T-helper 1 cell treated with Interleukin-12 subunit alpha and Interleukin-12 subunit beta and Interleukin-4 antibody, amounts not matched to agents 30 μg/mL and 1 μg/mL, for 36 hours (primary cell): ENCODE results near the gene NRCAM.

Experiments used
- H3K27ac Mint-ChIP-seq: one replicate; pipeline ENCODE4 v1.8.0; 2021; ENCODE audit warnings: mild to moderate bottlenecking, mixed read lengths
- H3K27me3 Mint-ChIP-seq: one replicate; pipeline ENCODE4 v1.8.0; 2021; ENCODE audit warnings: low read depth, mixed read lengths
- H3K36me3 Mint-ChIP-seq: one replicate; pipeline ENCODE4 v1.8.0; 2021; ENCODE audit warnings: low read depth, mixed read lengths
- H3K4me1 Mint-ChIP-seq: one replicate; pipeline ENCODE4 v1.8.0; 2021; ENCODE audit warnings: low read depth, mixed read lengths
- H3K4me3 Mint-ChIP-seq: one replicate; pipeline ENCODE4 v1.8.0; 2021; ENCODE audit warnings: mild to moderate bottlenecking, moderate library complexity, mixed read lengths
- H3K9me3 Mint-ChIP-seq: one replicate; pipeline ENCODE4 v1.8.0; 2021; ENCODE audit warnings: mixed read lengths

NRCAM gene

DNA sequence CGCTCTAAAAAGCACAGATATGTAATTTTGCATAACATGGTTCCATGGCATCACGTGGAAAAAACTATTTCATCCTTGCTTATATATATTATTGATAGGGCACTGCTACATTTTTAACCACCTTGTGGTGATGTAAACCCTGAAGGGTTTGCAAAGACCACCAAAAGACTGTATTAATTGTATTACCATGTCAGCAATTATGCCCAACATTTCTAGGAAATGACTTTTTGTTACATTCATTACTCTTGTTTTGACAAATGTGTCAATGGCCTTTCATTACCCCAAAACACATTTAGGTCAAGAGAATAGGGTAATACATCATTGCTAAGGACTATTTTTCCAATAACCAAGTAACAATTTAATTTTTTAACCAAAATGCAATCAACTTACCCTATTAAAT lies 142.2 kb downstream of the NRCAM start:
- Mint-ChIP-seq H3K4me1 (no peaks in the 10 kb centered on the region), H3K36me3 (no peaks in the 10 kb centered on the region), H3K27me3 (no peaks in the 10 kb centered on the region), H3K9me3 (no peaks in the 10 kb centered on the region), H3K27ac (no peak overlapping the region), H3K4me3 (no peak overlapping the region)

- Mint-ChIP-seq H3K27me3 (no peaks in the 10 kb centered on the region), H3K9me3 (no peaks in the 10 kb centered on the region), H3K36me3 (no peaks in the 10 kb centered on the region), H3K27ac (no peak overlapping the region), H3K4me3 (no peak overlapping the region), H3K4me1 (no peaks in the 10 kb centered on the region)
Observed at GRCh38 chr7:108313086-108313485, 143.2 kb downstream of the NRCAM start.

DNA sequence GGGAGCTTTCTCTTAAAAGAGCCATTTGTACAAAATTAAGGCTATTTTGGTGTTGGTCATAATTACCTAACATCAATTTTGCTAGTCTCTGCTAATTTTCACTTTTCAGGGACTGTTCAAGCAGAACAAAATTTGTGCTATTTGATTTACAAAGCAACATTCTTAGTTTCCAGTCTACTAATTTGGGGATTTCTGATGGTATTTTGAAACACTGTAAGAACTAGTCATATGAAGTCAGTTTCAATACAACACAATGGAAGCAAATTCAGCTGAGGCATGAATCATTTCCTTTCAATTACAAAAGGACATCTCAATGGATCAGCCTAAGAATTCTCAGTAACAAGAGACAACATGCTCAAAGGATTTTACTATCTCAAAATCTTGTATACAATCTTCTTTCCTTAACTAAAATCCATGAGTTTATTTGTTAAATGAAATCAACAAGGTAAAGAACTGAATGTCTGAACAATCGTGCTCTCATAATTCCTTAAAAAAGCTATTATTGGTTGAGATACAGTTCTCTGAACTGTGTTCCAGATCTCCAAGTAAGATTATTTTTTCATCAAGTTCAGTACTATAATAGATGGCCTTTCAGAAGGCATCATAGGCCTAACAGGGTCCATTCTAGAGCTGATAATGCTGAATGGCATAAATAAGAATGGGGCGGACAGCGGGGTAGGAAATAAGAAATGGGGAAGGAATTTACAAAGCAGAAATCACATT lies 144.6 kb downstream of the NRCAM start:
- H3K27ac Mint-ChIP-seq = no peak overlapping the region
- no peak overlapping the region for H3K4me3 Mint-ChIP-seq
- H3K4me1 Mint-ChIP-seq = no peaks in the 10 kb centered on the region
- H3K36me3 Mint-ChIP-seq = no peaks in the 10 kb centered on the region
- no peaks in the 10 kb centered on the region for H3K9me3 Mint-ChIP-seq
- H3K27me3 Mint-ChIP-seq = no peaks in the 10 kb centered on the region

DNA sequence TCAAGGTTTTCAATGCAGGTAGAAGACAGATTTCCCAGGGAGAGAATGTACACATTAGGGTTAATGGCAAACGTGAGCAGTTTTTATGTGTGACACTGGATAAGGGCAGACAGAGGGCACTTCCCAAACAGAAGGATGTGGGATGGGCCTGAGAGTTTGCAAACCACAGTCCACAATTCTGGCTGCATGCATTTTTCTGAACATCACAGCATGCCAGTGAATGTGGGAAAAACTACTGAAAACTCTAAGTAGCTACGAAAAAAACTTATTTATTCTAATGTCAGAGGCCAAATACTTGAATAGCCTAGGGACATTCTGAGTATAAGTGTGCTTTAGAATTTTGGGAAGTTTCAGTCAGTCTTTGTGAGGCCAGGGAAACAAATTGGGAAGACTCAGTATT lies 145.9 kb downstream of the NRCAM start:
- Mint-ChIP-seq H3K9me3 (no peaks in the 10 kb centered on the region), H3K4me3 (no peak overlapping the region), H3K36me3 (no peaks in the 10 kb centered on the region), H3K4me1 (no peaks in the 10 kb centered on the region), H3K27ac (no peak overlapping the region), H3K27me3 (no peaks in the 10 kb centered on the region)

DNA sequence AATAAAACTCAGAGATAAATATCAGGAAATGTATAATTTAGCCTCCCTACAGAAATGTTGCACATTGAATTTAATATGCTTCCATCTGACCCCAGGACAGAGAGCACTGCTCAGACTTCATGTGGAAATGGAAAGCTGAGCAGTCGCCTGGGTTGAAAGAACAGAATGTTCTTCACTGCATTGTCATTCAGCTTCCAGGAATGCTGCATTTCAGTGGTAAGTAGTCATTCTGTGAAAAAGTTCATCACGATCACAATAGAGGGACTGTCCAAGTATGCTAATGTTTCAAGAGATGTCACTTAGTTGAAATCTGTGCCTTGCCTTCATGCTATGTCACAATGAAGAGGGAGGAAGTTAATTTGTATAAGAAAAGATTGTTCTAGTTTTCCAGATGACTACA lies 147.3 kb downstream of the NRCAM start:
- H3K9me3 Mint-ChIP-seq = no peaks in the 10 kb centered on the region
- H3K4me1 Mint-ChIP-seq = no peaks in the 10 kb centered on the region
- no peak overlapping the region for H3K4me3 Mint-ChIP-seq
- H3K36me3 Mint-ChIP-seq = no peaks in the 10 kb centered on the region
- no peaks in the 10 kb centered on the region for H3K27me3 Mint-ChIP-seq
- no peak overlapping the region for H3K27ac Mint-ChIP-seq

GRCh38 chr7:108308276-108308675 lies 148.0 kb downstream of the NRCAM start:
- H3K9me3 Mint-ChIP-seq = no peaks in the 10 kb centered on the region
- no peaks in the 10 kb centered on the region for H3K27me3 Mint-ChIP-seq
- no peak overlapping the region for H3K4me3 Mint-ChIP-seq
- H3K36me3 Mint-ChIP-seq = no peaks in the 10 kb centered on the region
- H3K4me1 Mint-ChIP-seq = no peaks in the 10 kb centered on the region
- no peak overlapping the region for H3K27ac Mint-ChIP-seq

DNA sequence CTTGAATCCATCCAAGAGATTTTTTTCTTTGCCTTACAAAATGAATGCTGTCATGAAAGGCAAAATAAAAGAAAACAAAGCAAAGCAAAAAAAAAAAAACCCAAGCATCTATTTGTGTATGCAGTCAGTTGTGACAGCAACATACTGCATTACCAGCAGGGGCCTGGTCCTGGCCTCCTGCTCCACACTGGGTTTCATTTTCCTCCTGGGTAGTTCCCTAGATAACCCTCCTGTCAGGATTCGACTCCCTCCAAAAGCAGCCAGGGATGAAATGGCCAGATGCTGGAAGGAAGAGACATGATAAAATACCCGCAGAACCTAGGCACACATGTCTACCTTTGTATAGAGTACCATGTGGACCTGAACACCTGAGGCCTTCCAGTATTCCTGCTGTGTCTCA lies 148.6 kb downstream of the NRCAM start:
- Mint-ChIP-seq H3K36me3 (no peaks in the 10 kb centered on the region), H3K4me1 (no peaks in the 10 kb centered on the region), H3K27ac (no peak overlapping the region), H3K9me3 (no peaks in the 10 kb centered on the region), H3K4me3 (no peak overlapping the region), H3K27me3 (no peaks in the 10 kb centered on the region)

GRCh38 chr7:108307194-108307593 lies 149.0 kb downstream of the NRCAM start:
- Mint-ChIP-seq H3K27ac (no peak overlapping the region), H3K9me3 (no peaks in the 10 kb centered on the region), H3K4me3 (no peak overlapping the region), H3K4me1 (no peaks in the 10 kb centered on the region), H3K27me3 (no peaks in the 10 kb centered on the region), H3K36me3 (no peaks in the 10 kb centered on the region)

DNA sequence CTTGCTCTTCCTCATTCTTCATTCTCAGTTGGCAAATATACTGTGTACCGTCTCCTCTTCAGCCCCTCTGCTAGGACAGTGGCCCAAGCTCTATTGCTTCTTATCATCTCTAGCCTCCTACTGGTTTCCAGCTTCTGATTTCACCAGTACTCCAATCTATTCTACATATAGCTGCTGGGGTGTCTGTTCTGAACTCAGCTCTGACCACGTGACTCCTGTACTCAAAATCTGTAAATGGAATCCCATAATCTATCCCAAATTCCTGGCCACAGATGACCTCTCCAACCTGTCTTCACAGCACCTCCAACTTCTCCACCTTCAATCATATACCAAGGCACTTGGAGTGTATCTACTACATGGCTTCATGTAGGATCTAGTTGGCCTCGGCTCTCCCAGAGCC lies 152.9 kb downstream of the NRCAM start:
- Mint-ChIP-seq H3K4me1 (no peaks in the 10 kb centered on the region), H3K4me3 (no peak overlapping the region), H3K27ac (no peak overlapping the region), H3K9me3 (no peaks in the 10 kb centered on the region), H3K27me3 (no peaks in the 10 kb centered on the region), H3K36me3 (no peaks in the 10 kb centered on the region)

DNA sequence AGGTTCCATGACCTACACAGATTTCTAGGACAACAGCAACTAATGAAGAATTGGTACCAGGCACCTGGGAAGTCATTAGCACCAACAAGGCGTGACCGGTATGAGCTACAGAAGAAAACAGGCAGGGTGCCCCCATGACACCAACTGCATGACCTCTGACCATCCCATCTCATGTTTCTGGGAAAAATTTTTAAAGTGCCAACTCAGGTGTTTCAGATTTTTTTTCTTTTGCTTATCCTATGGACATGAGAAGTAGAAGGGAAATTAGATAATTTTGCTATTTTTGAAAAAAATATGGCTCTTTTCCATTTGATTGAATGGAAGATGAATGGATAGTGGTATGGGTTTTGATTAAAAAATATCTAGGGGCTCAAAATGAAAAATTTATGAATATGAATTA lies 154.8 kb downstream of the NRCAM start:
- Mint-ChIP-seq H3K9me3 (no peaks in the 10 kb centered on the region), H3K4me1 (no peaks in the 10 kb centered on the region), H3K27ac (no peak overlapping the region), H3K27me3 (no peaks in the 10 kb centered on the region), H3K36me3 (no peaks in the 10 kb centered on the region), H3K4me3 (no peak overlapping the region)

DNA sequence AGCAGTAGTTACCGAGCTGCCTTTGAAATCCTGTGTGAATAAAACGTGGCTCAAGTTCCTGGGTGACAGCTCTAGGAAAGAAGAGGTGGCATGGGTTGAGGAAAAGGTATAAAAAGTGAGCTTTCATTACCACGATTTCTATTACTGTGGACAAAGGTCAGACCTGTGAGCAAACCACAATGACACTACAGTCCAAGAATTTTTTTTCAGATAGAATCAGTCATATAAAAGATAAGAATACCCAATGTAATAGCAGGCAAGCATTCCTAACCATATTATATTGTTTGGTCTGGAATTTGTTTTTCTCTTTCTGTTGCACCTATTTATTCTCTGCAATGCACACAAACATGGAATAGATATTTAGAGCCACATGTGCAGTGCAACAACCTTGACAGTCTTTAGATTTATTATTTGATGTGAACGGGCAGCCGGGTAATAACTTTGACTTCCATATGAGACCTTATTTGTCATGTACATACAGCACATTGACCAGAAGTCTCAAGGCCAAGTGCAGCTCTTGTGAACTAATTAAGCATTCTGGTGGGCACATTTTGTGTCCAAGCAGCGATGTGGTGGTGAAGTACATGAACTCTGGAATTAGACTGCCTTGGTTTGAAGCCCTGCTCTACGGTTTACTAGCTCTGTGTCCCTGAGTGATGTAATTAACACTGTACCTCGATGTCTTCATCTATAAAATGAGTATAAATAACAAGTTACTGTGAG lies 156.8 kb downstream of the NRCAM start:
- no peaks in the 10 kb centered on the region for H3K9me3 Mint-ChIP-seq
- H3K4me1 Mint-ChIP-seq = no peaks in the 10 kb centered on the region
- H3K27ac Mint-ChIP-seq = no peak overlapping the region
- no peaks in the 10 kb centered on the region for H3K27me3 Mint-ChIP-seq
- no peaks in the 10 kb centered on the region for H3K36me3 Mint-ChIP-seq
- no peak overlapping the region for H3K4me3 Mint-ChIP-seq

- Mint-ChIP-seq H3K27ac (no peak overlapping the region), H3K9me3 (no peaks in the 10 kb centered on the region), H3K27me3 (no peaks in the 10 kb centered on the region), H3K4me1 (no peaks in the 10 kb centered on the region), H3K36me3 (no peaks in the 10 kb centered on the region), H3K4me3 (no peak overlapping the region)
Observed at GRCh38 chr7:108296911-108297310, 159.3 kb downstream of the NRCAM start.

GRCh38 chr7:108294595-108294994 lies 161.6 kb downstream of the NRCAM start:
- no peaks in the 10 kb centered on the region for H3K27me3 Mint-ChIP-seq
- no peaks in the 10 kb centered on the region for H3K4me1 Mint-ChIP-seq
- no peak overlapping the region for H3K4me3 Mint-ChIP-seq
- no peaks in the 10 kb centered on the region for H3K9me3 Mint-ChIP-seq
- no peaks in the 10 kb centered on the region for H3K36me3 Mint-ChIP-seq
- no peak overlapping the region for H3K27ac Mint-ChIP-seq

DNA sequence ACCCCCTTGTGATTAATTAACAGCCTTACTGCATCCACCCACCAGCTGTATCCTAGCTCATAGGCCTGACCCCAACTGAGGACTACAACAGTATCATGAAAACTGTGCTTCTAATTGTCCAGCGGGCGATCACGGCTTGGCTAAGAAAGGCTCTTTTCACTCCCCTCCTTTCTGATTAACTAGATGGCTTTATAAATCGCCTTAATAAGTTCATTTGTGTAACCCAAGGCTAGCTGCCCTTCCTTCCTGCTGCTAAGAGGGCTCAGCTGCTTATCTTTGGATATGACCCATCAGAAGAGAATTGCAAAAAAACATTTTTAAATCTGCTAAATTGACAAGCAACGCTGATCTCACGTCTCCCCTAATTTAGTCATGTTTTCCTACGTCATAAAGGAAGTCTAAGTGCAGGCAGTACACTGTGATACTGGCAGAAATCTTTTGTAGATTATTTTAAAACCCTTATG lies 163.1 kb downstream of the NRCAM start:
- Mint-ChIP-seq H3K27me3 (no peaks in the 10 kb centered on the region), H3K27ac (no peak overlapping the region), H3K4me3 (no peak overlapping the region), H3K9me3 (no peaks in the 10 kb centered on the region), H3K4me1 (no peaks in the 10 kb centered on the region), H3K36me3 (no peaks in the 10 kb centered on the region)

- no peak overlapping the region for H3K27ac Mint-ChIP-seq
- H3K36me3 Mint-ChIP-seq = no peaks in the 10 kb centered on the region
- H3K27me3 Mint-ChIP-seq = no peaks in the 10 kb centered on the region
- no peaks in the 10 kb centered on the region for H3K4me1 Mint-ChIP-seq
- no peak overlapping the region for H3K4me3 Mint-ChIP-seq
- H3K9me3 Mint-ChIP-seq = no peaks in the 10 kb centered on the region
Observed at GRCh38 chr7:108292541-108292940, 163.7 kb downstream of the NRCAM start.
